Endodermal cell (in vitro differentiated cells): ENCODE measurements around the gene PIK3C2B. TPM values are rescaled to one million over a fixed set of nuclear protein-coding genes. Genes with fewer than 3 reads are reported as not detected.

Source experiments
- DNase-seq: peaks from one replicate; pipeline ENCODE4 v3.0.0-alpha.2; 2017
- H3K27ac ChIP-seq: 2 replicates; pipeline ENCODE4 v1.5.1; 2013; ENCODE audit warnings: mild to moderate bottlenecking, low read depth, low read length, moderate library complexity
- H3K27me3 ChIP-seq: 2 replicates; pipeline ENCODE4 v1.6.1; 2013; ENCODE audit warnings: mild to moderate bottlenecking, low read length, moderate library complexity; ENCODE audit not compliant: insufficient read depth, control insufficient read depth, poor library complexity, severe bottlenecking
- H3K36me3 ChIP-seq: 2 replicates; pipeline ENCODE4 v1.7.0; 2013; ENCODE audit warnings: mild to moderate bottlenecking, low read length, moderate library complexity; ENCODE audit not compliant: control insufficient read depth, insufficient read depth
- H3K4me1 ChIP-seq: one replicate; pipeline ENCODE4 v1.7.0; 2013; ENCODE audit warnings: low read length; ENCODE audit not compliant: control insufficient read depth, insufficient read depth
- H3K4me3 ChIP-seq: 2 replicates; pipeline ENCODE4 v1.5.1; 2013; ENCODE audit warnings: mild to moderate bottlenecking, low read length, moderate library complexity
- H3K9ac ChIP-seq: 2 replicates; pipeline ENCODE4 v1.6.1; 2013; ENCODE audit warnings: mild to moderate bottlenecking, low read length, moderate library complexity; ENCODE audit not compliant: poor library complexity, severe bottlenecking; ENCODE audit errors: extremely low read depth
- H3K9me3 ChIP-seq: 2 replicates; pipeline ENCODE4 v1.6.1; 2013; ENCODE audit warnings: mild to moderate bottlenecking, low read length, moderate library complexity; ENCODE audit not compliant: control insufficient read depth
- H3K27ac Mint-ChIP-seq: 2 replicates; pipeline ENCODE4 v1.8.0; 2020; ENCODE audit warnings: mixed read lengths
- H3K27me3 Mint-ChIP-seq: 2 replicates; pipeline ENCODE4 v1.8.0; 2021; ENCODE audit warnings: mild to moderate bottlenecking, mixed read lengths; ENCODE audit not compliant: insufficient read depth
- H3K36me3 Mint-ChIP-seq: 2 replicates; pipeline ENCODE4 v1.8.0; 2020; ENCODE audit warnings: low read depth, mixed read lengths
- H3K4me1 Mint-ChIP-seq: 2 replicates; pipeline ENCODE4 v1.8.0; 2020; ENCODE audit warnings: mixed read lengths
- H3K4me3 Mint-ChIP-seq: 2 replicates; pipeline ENCODE4 v1.8.0; 2020; ENCODE audit warnings: mild to moderate bottlenecking, moderate library complexity, mixed read lengths
- H3K9me3 Mint-ChIP-seq: 2 replicates; pipeline ENCODE4 v1.8.0; 2020; ENCODE audit warnings: mild to moderate bottlenecking, mixed read lengths
- CTCF ChIP-seq: fragments of 200-600 bp; sonication (generic); conservative IDR thresholded peaks from 2 replicates; pipeline ENCODE4 v1.5.0; 2021; ENCODE audit warnings: antibody characterized with exemption, mild to moderate bottlenecking
- WGBS, 2 experiments: methylation state at CpG; one replicate each; pipeline versions ENCODE4 v1.1.5 to v1.1.7; 2013; ENCODE audit warnings: missing lambda C conversion rate in 2 of 2, mixed read lengths in 1 of 2; ENCODE audit not compliant: insufficient coverage in 1 of 2, insufficient read length in 1 of 2; 5-methylcytosine and 5-hydroxymethylcytosine counted together
- total RNA-seq, 2 donors: library from RNA; stranded (reverse); fragmentation: NEBNext Ultra II Directional in 1 of 2; extraction: Animal tissue kit (Norgen Biotek cat#: 25700) in 1 of 2; gene quantifications; 2 replicates in 1 of 2; 3 replicates in 1 of 2; pipeline ENCODE4 v1.2.1, GENCODE V29; 2021

The PIK3C2B gene
- total RNA-seq, 2 donors from 2014 or later: 21.3 to 23.9 TPM

DNA sequence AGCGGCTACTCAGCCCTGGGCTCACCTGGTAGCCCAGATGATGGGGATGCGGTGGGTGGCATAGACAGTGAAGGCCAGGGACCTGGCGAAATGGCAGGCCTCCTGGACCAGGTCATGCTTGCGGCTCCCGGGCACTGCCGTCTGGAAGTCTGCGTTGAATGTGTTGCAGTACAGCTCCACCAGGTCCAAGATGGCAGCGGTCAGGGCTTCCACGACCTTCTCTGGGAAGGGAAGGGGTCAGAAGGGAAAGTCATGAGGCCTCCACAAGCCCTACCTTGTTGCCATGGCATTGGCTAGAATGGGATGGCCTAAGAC, 38.8 kb downstream of the PIK3C2B start:
- 80 to 94% methylated on average over 2 to 9 of the region's 9 CpGs for WGBS, 2 experiments
- Histone ChIP-seq H3K36me3 (peaks cover 16% of the 10 kb centered on the region), H3K27me3 (no peaks in the 10 kb centered on the region), H3K27ac (peak overlapping the region; percentile 98), H3K4me1 (no peaks in the 10 kb centered on the region), H3K4me3 (no peak overlapping the region), H3K9ac (no peak overlapping the region), H3K9me3 (no peaks in the 10 kb centered on the region)
- Mint-ChIP-seq H3K27ac (no peak overlapping the region), H3K36me3 (peaks cover 40% of the 10 kb centered on the region), H3K4me1 (peaks cover 8% of the 10 kb centered on the region), H3K4me3 (no peak overlapping the region), H3K27me3 (no peaks in the 10 kb centered on the region), H3K9me3 (no peaks in the 10 kb centered on the region)
- no peak for TF ChIP-seq CTCF
- no peak for DNase-seq

GRCh38 chr1:204455063-204455830, 39.4 kb downstream of the PIK3C2B start:
- H3K4me1 ChIP-seq: no peaks in the 10 kb centered on the region
- no peaks in the 10 kb centered on the region for H3K27me3 Mint-ChIP-seq
- no peak overlapping the region for H3K4me3 ChIP-seq
- no peak for TF ChIP-seq CTCF
- DNase-seq: peak; percentile 65
- peaks cover 34% of the 10 kb centered on the region for H3K36me3 Mint-ChIP-seq
- no peaks in the 10 kb centered on the region for H3K9me3 Mint-ChIP-seq
- H3K36me3 ChIP-seq: peaks cover 12% of the 10 kb centered on the region
- no peaks in the 10 kb centered on the region for H3K9me3 ChIP-seq
- H3K27ac Mint-ChIP-seq: no peak overlapping the region
- no peaks in the 10 kb centered on the region for H3K27me3 ChIP-seq
- H3K4me1 Mint-ChIP-seq: peaks cover 13% of the 10 kb centered on the region
- H3K4me3 Mint-ChIP-seq: no peak overlapping the region
- H3K9ac ChIP-seq: no peak overlapping the region
- WGBS, 2 experiments: 63% methylated on average over 17 of the region's 18 CpGs; no CpG with 5 or more reads in 1 of the 2 experiments
- H3K27ac ChIP-seq: peak overlapping the region; percentile 98

DNA sequence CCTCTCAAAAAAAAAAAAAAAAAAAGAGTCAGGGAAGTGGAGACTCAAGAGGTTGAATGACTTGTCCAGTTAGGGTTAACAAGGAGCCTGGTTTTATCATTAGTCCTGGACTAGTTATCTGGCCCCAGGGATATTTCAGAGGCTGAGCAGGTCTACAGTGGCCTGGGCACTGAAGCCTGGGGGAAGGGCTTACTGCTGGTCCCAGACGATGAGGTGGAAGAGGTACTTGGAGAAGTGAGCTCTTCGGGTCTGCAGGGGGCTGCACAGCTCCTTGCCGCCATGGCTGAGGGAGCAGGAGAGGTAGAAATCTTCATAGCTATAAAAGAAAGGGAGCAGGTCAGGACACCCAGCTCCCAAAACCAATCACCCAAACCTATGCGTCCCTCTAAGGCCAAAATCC, 40.1 kb downstream of the PIK3C2B start:
- H3K9me3 Mint-ChIP-seq: no peaks in the 10 kb centered on the region
- H3K36me3 Mint-ChIP-seq: peaks cover 27% of the 10 kb centered on the region
- H3K9me3 ChIP-seq: no peaks in the 10 kb centered on the region
- H3K27ac Mint-ChIP-seq: no peak overlapping the region
- peak overlapping the region; percentile 98 for H3K27ac ChIP-seq
- H3K4me3 Mint-ChIP-seq: no peak overlapping the region
- no peaks in the 10 kb centered on the region for H3K27me3 Mint-ChIP-seq
- H3K27me3 ChIP-seq: no peaks in the 10 kb centered on the region
- peaks cover 10% of the 10 kb centered on the region for H3K36me3 ChIP-seq
- no peak for DNase-seq
- 86 to 90% methylated on average over 2 to 4 of the region's 4 CpGs for WGBS, 2 experiments
- no peak for TF ChIP-seq CTCF
- no peak overlapping the region for H3K4me3 ChIP-seq
- H3K4me1 Mint-ChIP-seq: peaks cover 16% of the 10 kb centered on the region
- H3K4me1 ChIP-seq: no peaks in the 10 kb centered on the region
- no peak overlapping the region for H3K9ac ChIP-seq
